Mesenteric fat pad (tissue), 1 donor: Measurements from ENCODE around the gene IL1RN. TPM values are rescaled to one million over a fixed set of nuclear protein-coding genes. Genes with fewer than 3 reads are reported as not detected.

ENCODE experiments used
- DNase-seq: peaks from one replicate; pipeline ENCODE4 v3.0.0-alpha.2; 2020; ENCODE audit warnings: low spot score
- total RNA-seq: library from RNA; stranded (reverse); fragmentation: NEBNext Ultra II Directional; extraction: Animal tissue kit (Norgen Biotek cat#: 25700); gene quantifications from one replicate; pipeline ENCODE4 v1.2.1, GENCODE V29; 2021
- donor health status: DM: yes; HTN: yes; CAD: no.

Gene IL1RN
- total RNA-seq, 1 donor from 2014 or later: 8.9 TPM

DNA sequence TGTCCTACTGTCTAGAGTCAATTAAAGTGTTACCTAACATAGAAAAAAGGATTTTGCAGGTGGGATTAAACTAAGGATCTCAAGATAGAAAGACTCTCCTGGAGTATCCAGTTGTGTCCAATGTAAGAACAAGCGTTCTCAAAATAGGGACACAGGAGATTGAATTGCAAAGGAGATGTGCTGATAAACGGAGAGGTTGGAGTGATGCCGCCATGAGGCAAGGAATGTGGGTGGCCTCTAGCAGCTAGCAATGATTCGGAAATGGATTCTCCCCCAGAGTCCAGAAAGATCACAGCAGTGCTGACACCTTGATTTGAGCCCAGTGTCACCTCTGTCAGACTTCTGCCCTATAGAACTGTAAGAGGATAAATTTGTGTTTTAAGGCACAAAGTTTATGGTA is 24.1 kb upstream of the IL1RN start:
- DNase-seq: no peak

DNA sequence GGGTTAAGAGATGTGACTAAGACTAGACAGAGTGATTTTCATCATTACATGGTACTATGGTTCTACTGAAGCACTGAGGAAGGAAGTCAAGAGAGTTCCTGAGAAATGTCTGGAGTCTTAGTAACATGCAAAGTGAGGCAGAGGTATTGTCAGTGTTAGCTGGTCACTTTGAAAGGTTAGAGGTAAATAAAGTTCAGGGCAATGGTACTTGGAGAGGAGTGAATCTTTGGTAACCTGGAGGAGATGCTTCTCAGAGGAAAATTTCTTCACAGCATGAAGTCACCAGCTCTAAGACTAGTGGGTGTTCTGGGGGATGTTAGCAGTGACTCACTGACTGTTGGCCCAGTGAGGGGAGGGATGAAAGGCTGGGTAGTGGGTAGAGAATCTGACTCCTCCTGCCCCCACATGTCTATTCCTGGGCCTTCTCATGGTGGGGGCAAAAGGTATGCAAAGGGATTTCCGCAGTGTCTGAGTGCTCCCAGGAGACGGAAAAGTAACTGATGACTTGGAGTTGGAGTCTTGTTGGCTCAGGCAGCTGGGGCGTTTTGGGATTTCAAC is 23.3 kb upstream of the IL1RN start:
- DNase-seq: no peak

DNA sequence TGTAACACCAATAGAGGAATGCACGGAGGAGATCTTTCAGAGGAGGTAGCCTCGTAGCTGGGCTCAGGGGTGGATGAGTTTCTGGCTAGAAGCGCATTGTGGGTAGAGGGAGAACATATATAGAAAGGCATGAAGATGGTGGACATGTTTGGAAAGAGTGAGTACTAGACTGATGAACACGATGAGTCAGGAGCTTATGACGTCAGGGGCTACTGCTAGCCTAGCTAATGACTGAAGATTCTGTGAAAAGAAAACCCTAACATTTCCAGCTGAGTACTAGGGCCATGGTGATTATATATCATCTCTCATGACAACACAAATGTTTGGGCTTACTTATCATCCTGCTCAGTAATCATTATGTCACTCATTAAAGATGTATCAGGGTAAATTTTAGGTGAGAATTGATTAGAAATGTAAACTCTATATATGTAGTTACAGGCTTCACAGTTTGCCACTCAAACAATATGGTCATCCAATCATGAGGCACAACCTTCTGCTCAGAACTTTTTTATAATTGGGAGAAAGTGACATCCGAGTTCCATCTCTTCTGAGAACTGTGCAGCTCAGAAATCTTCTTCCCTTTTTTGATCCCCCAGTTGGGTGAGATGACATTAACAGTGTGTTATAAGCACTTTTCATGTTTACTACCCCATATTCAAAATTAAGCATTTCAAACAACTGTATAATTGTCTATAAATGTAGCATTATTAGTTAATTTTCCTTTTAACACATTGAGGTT is 22.2 kb upstream of the IL1RN start:
- DNase-seq: no peak

DNA sequence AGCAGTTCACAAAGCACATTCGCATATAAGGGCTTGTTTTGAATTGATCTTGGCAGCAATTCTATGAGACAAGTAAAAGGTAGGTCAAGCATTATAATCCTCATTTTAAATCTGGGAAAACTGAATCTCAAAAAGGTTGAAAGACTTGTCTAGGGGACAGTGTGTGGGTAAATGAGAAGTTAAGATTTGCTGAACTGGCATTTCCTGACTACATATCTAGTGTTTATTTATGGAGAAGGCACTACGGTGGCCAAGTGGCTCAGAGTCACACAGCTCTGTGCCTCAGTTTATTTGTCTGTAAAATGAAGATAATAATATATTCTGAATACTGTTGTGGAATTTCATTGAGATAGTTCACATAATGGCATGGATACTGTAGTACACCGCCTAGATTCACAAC is 16.3 kb upstream of the IL1RN start:
- DNase-seq: no peak

DNA sequence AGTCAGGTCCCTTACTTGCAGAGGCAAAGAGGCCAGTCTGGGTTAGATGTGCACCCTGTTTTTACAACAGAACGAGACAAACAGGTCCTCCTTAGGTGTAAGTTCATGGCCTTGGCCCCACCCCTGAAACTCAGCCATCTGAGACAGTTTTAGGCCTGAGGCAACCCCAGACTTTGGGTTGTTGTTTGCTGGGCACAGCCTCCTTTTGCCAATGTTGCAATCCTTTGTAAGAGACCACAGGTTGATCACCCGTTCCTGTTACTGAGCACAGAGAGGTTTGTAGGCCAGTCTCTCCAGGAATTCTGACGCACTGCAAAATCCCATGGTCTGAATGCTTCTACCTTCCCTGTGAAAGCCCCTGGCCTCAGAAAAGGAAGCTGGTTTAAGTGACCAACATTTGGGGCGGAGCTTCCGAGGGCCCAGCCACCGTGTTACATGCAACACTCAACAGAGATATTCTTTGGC is 15.5 kb upstream of the IL1RN start:
- no peak for DNase-seq

DNA sequence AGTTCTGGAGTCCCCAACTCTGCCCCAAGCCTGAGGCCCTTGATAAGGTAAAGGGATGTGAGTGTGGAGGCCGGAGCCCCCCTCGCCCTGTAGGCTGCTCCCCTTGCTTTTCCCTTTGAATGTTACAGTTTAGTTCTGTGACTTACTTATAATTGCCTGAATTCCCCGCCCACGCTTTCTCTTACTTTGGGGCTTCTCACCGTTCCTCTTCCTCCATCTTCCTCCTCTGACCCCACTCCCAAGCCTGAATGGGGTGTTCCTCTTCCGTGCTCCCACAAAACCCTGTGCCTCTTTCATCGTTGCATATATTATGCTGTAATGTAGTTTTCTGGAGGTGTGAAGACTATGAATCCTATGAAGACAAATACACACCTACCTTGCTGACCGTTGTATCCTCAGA is 15.0 kb upstream of the IL1RN start:
- no peak for DNase-seq

DNA sequence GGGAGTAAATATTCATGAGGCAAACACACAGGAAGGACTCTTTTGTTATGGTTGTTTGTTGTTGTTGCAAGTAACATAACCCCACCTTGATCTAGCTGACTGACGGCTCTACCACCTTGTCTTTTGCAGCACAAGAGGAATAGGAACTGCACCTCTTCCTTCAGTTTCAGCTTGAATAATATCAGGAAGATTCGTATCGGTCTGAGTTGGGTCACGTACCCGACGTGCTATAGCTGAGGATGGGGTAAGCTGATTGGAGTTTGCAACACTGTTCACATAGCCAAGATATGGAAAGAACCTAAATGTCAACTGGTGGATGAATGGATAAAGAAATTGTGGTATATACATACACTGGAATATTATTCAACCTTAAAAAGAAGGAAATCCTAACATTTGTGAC is 14.5 kb upstream of the IL1RN start:
- DNase-seq: no peak

DNA sequence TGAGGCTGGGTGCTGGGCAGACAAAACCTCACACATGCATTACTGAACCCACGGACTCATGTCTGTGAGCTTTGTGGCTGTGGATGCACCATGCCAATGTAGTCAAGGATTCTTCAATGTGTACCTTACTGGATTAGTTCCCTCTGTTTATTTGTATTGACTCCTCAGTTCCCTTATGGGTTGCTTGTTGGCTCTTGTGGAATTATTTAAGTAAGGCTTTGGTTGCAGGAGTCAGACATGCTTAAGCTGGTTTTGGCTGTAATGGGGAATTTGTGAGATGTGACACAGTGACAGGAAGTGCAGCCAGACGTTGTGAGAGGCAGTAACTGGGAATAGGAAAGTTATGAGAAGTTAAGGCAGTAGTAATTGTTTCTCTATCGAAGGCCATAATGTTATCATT is 13.6 kb upstream of the IL1RN start:
- no peak for DNase-seq

DNA sequence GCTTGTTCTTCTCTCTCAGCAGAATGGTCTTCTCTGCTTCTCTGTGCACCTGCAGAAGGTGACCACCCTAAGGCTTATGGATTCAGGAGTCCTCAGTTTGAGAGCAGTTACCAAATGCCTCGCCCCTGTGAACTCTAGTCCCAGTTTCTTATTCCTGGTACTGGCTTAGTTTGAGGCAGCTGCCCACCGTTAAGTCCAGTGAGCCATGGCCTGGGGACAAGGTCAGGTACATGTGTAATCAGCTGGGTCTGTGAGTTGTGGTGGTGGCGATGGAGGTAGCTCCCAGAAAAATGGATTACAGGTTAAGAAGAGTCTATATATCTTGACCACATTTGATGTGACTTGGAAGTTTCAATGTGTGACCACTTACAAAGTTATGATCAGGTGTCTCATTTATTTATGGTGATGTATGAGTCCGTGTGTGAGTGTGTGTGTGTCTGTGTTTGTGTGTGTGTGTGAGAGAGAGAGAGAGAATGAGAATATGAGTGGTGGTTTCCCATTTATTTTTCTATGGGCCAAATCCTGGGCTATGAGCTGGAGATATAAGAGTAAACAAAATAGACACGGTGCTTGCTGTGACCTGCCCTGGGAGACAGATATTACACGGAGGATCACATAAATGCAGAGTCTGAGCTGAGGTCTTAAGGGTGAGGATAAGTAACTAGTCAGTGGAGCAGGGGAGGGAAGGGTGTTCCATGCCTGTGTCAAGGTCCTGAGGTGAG is 13.0 kb upstream of the IL1RN start:
- no peak for DNase-seq

DNA sequence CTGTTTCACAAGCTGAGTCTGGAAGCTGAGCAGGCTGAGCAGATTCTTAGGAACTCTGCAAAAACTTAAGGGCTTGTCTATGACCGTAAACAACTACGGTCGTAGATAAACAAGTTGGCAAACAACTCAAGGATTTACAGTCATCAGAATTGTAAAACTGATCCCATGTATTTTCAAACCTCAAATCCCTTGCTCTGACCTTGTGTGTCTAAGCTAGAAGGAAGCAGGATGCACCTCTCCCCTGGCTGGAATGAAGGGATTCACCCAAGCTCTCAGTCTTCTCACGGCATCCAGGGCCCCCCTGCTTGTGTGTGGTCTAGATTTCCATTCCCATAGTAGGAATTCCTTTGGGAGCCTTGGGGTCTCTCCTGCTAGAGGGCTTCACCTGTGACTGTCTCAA is 12.4 kb upstream of the IL1RN start:
- no peak for DNase-seq

DNA sequence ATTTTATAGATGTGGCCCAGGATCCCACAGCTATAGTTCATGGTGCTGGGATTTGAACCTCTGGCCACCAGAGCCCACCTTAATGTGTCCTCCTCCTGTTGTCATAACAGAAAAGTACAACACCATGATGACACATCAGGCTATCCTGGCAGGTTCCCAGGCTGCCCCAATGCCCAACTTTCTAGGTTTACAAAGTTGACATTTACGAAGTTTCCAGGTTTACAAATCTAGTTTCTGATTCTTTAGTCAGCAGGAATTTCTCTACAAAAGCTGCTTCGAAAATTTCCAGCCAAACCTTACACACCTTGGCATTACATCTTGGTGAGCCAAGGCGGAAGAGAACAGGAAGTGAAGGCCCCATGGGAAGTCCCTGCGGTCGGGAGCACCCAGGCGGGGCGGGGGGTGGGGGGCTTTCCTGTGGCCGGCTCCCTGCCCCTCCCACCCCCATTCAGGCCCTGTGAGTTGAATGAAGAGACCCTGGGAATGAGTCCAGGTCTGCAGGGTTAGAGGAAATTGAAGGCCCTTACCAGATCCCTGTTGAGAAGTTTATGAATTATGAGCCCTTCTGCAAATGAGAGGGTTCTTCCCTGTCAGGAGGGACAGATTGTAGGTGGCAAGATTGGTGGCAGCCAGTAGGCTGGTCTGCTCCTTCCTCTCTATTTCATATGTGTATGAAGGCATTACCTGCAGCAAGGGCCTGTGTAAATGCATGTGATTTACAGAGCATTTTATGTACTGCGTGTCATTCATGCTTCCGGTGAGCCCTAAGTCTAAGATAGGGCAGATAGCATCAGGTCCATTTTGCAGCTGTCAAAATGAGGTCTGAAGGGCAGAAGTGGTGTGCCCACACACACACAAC is 11.1 kb upstream of the IL1RN start:
- no peak for DNase-seq

DNA sequence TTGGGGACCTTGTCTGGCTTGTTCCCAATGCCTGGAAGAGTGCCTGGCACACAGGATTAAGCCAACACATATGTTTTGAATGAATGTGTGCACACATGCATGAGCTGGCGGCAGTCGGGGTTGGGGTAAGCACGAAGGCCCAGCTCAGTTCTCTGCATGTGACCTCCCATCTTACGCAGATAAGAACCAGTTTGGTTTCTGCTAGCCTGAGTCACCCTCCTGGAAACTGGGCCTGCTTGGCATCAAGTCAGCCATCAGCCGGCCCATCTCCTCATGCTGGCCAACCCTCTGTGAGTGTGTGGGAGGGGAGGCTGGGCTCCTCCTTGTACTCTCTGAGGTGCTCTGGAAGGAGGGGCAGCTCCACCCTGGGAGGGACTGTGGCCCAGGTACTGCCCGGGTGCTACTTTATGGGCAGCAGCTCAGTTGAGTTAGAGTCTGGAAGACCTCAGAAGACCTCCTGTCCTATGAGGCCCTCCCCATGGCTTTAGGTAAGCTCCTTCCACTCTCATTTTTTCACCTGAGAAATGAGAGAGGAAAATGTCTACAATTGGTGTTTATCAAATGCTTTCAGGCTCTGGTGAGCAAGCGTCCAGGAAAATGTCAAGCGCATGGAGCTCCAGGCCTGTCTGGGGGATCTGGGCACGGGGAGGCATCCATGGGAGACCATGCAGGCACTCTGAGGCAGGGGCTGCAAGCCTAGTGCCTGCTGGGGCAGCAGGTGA is 9.7 kb upstream of the IL1RN start:
- no peak for DNase-seq

DNA sequence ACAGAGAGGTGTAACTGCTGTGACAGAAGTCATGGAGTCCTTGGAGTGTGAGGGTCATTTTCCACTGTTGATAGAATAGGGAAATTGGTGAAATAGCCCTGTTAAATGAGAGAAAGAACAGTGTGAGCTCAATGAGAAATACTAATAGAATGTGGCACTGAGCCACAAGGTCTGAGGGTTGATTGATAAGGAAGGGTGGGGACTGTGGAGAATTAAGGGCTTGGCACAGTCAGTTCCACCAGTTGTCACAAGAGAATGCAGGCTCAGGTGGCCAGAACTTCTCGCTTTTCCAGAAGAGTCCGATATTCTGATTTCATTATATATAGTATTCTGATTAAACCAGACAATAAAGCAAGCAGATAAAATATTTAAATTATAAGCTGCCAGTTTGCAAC is 9.1 kb upstream of the IL1RN start:
- no peak for DNase-seq

DNA sequence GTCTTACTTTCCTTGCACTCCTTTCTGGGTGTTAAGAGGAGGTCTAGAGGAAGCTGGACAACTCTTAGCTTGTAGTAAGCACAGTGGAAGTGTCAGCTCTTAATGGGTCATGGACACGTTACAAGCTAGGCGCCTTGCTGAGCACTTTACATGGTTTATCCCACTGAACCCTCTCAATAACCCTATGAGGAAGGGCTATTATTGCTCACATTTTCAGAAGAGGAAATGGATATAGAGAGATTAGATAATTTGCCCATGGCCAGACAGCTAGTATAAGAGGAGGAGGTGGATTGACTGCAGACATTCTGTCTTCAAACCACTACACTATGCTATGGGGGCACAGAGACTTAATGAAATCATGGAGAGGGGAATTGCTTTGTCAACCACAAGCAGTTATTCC is 8.3 kb upstream of the IL1RN start:
- DNase-seq: no peak

DNA sequence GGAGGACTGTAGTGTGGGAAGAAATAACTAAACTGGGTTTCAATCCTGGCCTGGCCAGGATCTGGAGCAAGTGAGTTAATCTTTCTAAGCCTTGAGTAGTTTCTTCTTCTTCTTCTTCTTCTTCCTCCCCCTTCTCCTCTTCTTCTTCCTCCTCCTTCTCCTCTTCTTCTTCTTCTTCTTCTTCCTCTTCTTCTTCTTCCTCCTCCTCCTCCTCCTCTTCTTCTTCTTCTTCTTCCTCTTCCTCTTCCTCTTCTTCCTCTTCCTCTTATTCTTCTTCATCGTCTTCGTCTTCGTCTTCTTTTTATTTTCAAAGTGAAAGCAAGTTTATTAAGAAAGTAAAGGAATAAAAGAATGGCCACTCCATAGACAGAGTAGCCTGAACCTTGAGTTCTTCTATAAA is 6.5 kb upstream of the IL1RN start:
- no peak for DNase-seq

DNA sequence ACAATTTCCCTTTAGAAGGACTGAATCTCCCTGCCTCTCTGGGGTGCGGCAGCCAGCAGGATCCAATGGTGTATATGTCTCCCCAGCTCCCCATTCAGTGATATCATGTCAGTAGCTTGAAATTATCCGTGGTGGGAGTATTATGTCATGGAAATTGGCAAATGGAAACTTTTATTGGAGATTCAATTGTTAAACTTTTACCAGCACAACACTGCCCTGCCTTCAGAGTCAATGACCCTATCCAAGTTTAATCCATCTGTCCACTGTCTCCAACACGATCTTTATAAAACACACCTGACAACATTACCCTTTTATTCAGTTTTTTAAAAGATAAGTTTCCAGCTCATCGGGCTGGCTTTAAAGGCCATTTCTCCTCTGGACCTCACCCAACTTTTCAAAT is 5.0 kb upstream of the IL1RN start:
- DNase-seq: no peak

DNA sequence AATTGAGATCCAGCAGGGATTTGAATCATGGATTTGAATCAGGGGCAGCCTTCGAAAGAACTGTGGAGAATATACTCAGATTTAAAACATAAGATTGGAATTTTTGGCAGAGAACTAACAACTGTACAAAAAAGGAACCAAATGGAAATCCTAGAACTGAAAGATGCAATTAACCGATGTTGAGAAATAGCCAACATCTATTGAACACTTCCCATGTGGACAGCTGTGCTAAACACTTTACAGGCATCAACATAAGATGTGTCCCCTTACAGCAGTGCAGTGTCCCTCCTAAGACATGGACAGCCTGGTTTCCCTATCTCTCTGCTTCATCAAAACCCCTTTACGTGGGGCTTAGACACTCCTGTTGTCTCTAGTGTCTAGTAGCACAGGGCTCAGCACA is 3.7 kb upstream of the IL1RN start:
- no peak for DNase-seq

DNA sequence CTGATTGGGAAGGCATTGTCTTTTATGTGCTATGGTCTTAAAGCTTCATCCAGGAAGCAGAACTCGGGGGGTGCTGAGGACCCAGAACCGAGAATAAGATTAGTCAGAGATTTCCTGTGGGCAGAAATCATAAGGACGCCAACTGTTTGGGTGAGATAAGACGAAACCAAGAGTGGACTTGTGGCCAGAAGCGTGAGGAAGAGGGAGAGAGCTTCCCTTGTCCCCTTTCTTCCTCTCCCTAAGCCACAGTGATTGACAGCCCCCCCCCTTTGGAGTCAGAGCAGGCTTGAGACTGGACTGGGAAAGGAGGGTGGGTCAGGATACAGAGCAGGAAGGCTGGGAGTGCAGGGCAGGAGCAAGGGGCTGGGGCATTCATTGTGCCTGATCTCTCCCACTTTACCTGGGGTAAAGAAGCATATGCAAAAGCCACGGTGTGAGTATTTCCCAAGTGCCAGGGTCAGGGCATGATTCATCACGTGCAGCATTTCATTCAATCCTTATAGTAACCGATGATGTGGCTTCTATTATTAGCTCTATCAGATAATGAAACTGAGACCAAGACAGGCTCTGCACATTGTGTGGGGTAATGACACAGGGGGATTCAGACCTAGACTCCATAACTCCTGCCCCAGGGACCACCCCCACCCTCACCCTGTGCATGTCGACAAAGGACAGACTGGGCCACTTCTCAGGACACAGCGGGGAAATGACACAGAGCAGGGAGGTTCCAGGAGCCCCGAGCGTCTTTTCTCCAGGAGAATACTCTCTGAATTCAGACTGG is 3.0 kb upstream of the IL1RN start:
- DNase-seq: no peak

DNA sequence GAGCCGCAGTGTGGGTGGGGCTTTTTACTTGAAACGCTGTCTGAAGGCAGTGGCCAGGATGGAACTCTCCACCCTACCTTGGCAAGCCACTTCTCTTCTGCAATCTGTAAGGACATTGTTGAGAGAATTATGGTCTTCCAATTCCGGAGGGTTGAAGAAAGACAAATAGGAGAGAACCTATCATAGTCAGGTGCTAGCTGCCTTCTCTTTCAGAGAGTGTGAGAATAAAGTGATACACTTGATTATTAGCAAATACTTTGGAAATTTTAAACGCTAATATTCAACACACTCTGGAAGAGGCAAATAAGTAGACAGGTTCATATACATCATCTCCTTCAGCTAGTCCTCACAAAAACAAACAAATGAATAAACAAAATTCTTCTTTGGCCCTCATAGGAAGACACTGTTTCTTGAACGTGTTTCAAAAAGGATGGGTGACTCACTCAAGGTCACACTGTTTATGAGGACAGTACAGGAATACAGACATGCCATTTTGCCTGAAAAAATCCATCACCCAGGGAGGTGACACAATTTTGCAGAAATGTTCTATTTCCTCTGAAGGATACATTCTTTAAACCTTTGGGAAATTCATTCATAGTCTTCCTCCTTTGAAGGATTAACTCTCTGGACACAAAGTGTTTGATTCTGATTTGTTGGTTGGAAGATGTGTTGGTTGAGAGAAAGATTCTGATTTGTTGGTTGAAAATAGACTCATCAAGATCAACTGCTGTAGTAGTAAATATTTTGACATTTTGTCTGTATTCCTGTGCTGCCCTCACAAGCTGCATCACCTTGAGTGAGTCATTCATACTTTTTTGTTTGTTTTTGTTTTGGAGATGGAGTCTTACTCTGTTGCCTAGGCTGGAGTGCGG is 2.2 kb upstream of the IL1RN start:
- no peak for DNase-seq
